ENCODE data around the gene UQCRC1.

Gene UQCRC1

GRCh38 chr3:48572517-48572916 is 36.9 kb downstream of the UQCRC1 start:
- no peak for DNase-seq (ENCODE audit: low read depth in 2 of 2)

GRCh38 chr3:48571938-48572337 is 37.5 kb downstream of the UQCRC1 start:
- no peak for DNase-seq (ENCODE audit: low read depth in 2 of 2)

GRCh38 chr3:48569808-48570450 is 39.5 kb downstream of the UQCRC1 start:
- no peak for DNase-seq (ENCODE audit: low read depth in 2 of 2)

GRCh38 chr3:48569400-48569799 is 40.0 kb downstream of the UQCRC1 start:
- DNase-seq (ENCODE audit: low read depth in 2 of 2) = no peak

- DNase-seq (ENCODE audit: low read depth in 2 of 2) = no peak
Observed at GRCh38 chr3:48568476-48568875, 41.0 kb downstream of the UQCRC1 start.

- no peak for DNase-seq (ENCODE audit: low read depth in 2 of 2)
Observed at GRCh38 chr3:48567500-48567899, 41.9 kb downstream of the UQCRC1 start.

GRCh38 chr3:48567090-48567489 is 42.4 kb downstream of the UQCRC1 start:
- DNase-seq (ENCODE audit: low read depth in 2 of 2) = no peak

GRCh38 chr3:48566401-48566760 is 43.1 kb downstream of the UQCRC1 start:
- DNase-seq (ENCODE audit: low read depth in 2 of 2) = no peak

GRCh38 chr3:48565591-48566400 is 43.6 kb downstream of the UQCRC1 start:
- DNase-seq (ENCODE audit: low read depth in 2 of 2) = no peak

GRCh38 chr3:48565186-48565585 is 44.3 kb downstream of the UQCRC1 start:
- no peak for DNase-seq (ENCODE audit: low read depth in 2 of 2)

- DNase-seq (ENCODE audit: low read depth in 2 of 2) = no peak
Observed at GRCh38 chr3:48564667-48565066, 44.8 kb downstream of the UQCRC1 start.

GRCh38 chr3:48564022-48564421 is 45.4 kb downstream of the UQCRC1 start:
- no peak for DNase-seq (ENCODE audit: low read depth in 2 of 2)

- DNase-seq (ENCODE audit: low read depth in 2 of 2) = no peak
Observed at GRCh38 chr3:48563382-48563918, 46.0 kb downstream of the UQCRC1 start, which contains the start of gene UCN2. TSS of gene UCN2 (minus strand) at chr3:48563781. CDS start at chr3:48563124, 657 bp downstream.

- DNase-seq (ENCODE audit: low read depth in 2 of 2) = no peak
Observed at GRCh38 chr3:48562367-48563095, 46.9 kb downstream of the UQCRC1 start.

GRCh38 chr3:48561045-48561736 is 48.3 kb downstream of the UQCRC1 start:
- no peak for DNase-seq (ENCODE audit: low read depth in 2 of 2)

- DNase-seq (ENCODE audit: low read depth in 2 of 2) = no peak
Observed at GRCh38 chr3:48560648-48561018, 48.8 kb downstream of the UQCRC1 start.

- no peak for DNase-seq (ENCODE audit: low read depth in 2 of 2)
Observed at GRCh38 chr3:48558493-48559134, 50.8 kb downstream of the UQCRC1 start.

GRCh38 chr3:48556796-48557626 is 52.4 kb downstream of the UQCRC1 start, which contains the start of gene PFKFB4:
TSS of gene PFKFB4 (minus strand) at chr3:48556803. CDS start at chr3:48556777, 26 bp downstream.
- DNase-seq (ENCODE audit: low read depth in 2 of 2) = peak; percentile 98 to 100

GRCh38 chr3:48555949-48556795 is 53.3 kb downstream of the UQCRC1 start:
- no peak for DNase-seq (ENCODE audit: low read depth in 2 of 2)
